Panc1 (cell line): ENCODE results near the gene RADIL. TPM values are rescaled to one million over a fixed set of nuclear protein-coding genes. Genes with fewer than 3 reads are reported as not detected.

Experiments
- ATAC-seq: fragments of 200-7000 bp; cut with Tn5 transposase; 2 replicates; pipeline ENCODE4 v1.9.1; 2020; ENCODE audit warnings: mild to moderate bottlenecking, moderate library complexity
- BruUV-seq: library from RNA; stranded (reverse); fragments of 400-500 nt; replicated peaks from 2 replicates; lab custom pipeline; 2021; lab: Mats Ljungman, UMichigan
- CTCF ChIA-PET: fragments of 300-600 bp; sonication (Branson Sonifier 250); formaldehyde crosslinking; loops from one replicate; lab custom pipeline; 2022; ENCODE audit warnings: antibody characterized with exemption; lab: Charles Lee
- POLR2A ChIA-PET: fragments of 300-600 bp; sonication (Branson Sonifier 250); formaldehyde crosslinking; loops from one replicate; lab custom pipeline; 2022; ENCODE audit warnings: antibody characterized with exemption; lab: Charles Lee
- DNase-seq: peaks from one replicate; pipeline ENCODE4 v3.0.0-alpha.2; 2010; ENCODE audit warnings: low read depth, low spot score
- H3K27ac ChIP-seq: 2 replicates; pipeline ENCODE4 v1.5.1; 2011; ENCODE audit warnings: mild to moderate bottlenecking, low read length, inconsistent platforms
- H3K27me3 ChIP-seq: fragments of 200-500 bp; sonication (Bioruptor generic); 2 replicates; pipeline ENCODE4 v1.6.0; 2014; ENCODE audit warnings: low read length, inconsistent platforms; ENCODE audit not compliant: control insufficient read depth, insufficient read depth
- H3K36me3 ChIP-seq: fragments of 200-500 bp; sonication (Bioruptor generic); 2 replicates; pipeline ENCODE4 v1.5.1; 2014; ENCODE audit warnings: inconsistent platforms, mild to moderate bottlenecking, low read length, moderate library complexity; ENCODE audit not compliant: control insufficient read depth, insufficient read depth
- H3K4me1 ChIP-seq: 2 replicates; pipeline ENCODE4 v1.5.1; 2011; ENCODE audit warnings: inconsistent platforms, mild to moderate bottlenecking, low read length, moderate library complexity; ENCODE audit not compliant: control insufficient read depth, insufficient read depth
- H3K4me3 ChIP-seq, 2 experiments: 2 replicates each; pipeline ENCODE4 v1.5.1; 2011 to 2012; ENCODE audit warnings: low read depth in 2 of 2, low read length in 2 of 2, mild to moderate bottlenecking in 2 of 2, inconsistent platforms in 1 of 2, moderate library complexity in 1 of 2
- H3K9me3 ChIP-seq: fragments of 200-500 bp; sonication (Bioruptor generic); 2 replicates; pipeline ENCODE4 v1.5.1; 2014; ENCODE audit warnings: low read depth, mild to moderate bottlenecking, inconsistent platforms, low read length, moderate library complexity; ENCODE audit not compliant: control insufficient read depth, insufficient read depth
- CTCF ChIP-seq: fragments of 450-650 bp; IDR thresholded peaks from 2 replicates; pipeline ENCODE4 v1.5.1; 2017; ENCODE audit warnings: mild to moderate bottlenecking
- POLR2AphosphoS5 ChIP-seq: IDR thresholded peaks from 2 replicates; pipeline ENCODE4 v1.6.1; 2012; ENCODE audit warnings: mild to moderate bottlenecking, low read depth, low read length, moderate library complexity
- REST ChIP-seq, 2 experiments: IDR thresholded peaks; 2 replicates each; pipeline ENCODE4 v1.6.1; 2011 to 2012; ENCODE audit warnings: low read depth in 2 of 2, control low read depth in 1 of 2, low read length in 1 of 2, mild to moderate bottlenecking in 1 of 2, moderate library complexity in 1 of 2; ENCODE audit not compliant: insufficient read depth in 1 of 2
- SIN3A ChIP-seq: IDR thresholded peaks from 2 replicates; pipeline ENCODE4 v1.6.1; 2012; ENCODE audit warnings: low read depth, mild to moderate bottlenecking, low read length, moderate library complexity, borderline replicate concordance; ENCODE audit not compliant: insufficient read depth
- TCF7L2 ChIP-seq: IDR thresholded peaks from 2 replicates; pipeline ENCODE4 v1.6.1; 2011; ENCODE audit warnings: mild to moderate bottlenecking, low read depth, low read length, inconsistent platforms
- in situ Hi-C: cut with HindIII; loops from 2 replicates; pipeline ENCODE4 v1.10.0; 2016; ENCODE audit warnings: low sequenced_read_pairs, low pct_unique_long_range_greater_than_20kb
- intact Hi-C: fragments of 100-400 bp; cut with micrococcal nuclease; formaldehyde crosslinking; loops from one replicate; pipeline ENCODE4 v1.10.0; 2022; ENCODE audit not compliant: unreplicated experiment
- total RNA-seq: library from RNA; stranded (reverse); gene quantifications from one replicate; pipeline ENCODE4 v1.2.1, GENCODE V29; 2021; ENCODE audit not compliant: unreplicated experiment

The RADIL gene
- total RNA-seq, 1 experiment from 2014 or later: 1.3 TPM

- ATAC-seq: no peak
- POLR2A ChIA-PET: no interaction called here
Measured at GRCh38 chr7:4838626-4839334, 44.7 kb downstream of the RADIL start.

More at GRCh38 chr7:4838626-4839334, 44.7 kb downstream of the RADIL start:
- no TSS peak for BruUV-seq
- DNase-seq: no peak
- intact Hi-C loops (no loop called here), in situ Hi-C loops (no loop called here)
- Histone ChIP-seq H3K27ac (no peak overlapping the region), H3K4me1 (0 out of 2 replicates have a peak, but pooled peaks cover 3% of the 10 kb centered on the region), H3K36me3 (no peaks in the 10 kb centered on the region), H3K27me3 (no peaks in the 10 kb centered on the region), H3K9me3 (no peaks in the 10 kb centered on the region), H3K4me3 (no peak overlapping the region)
- CTCF ChIA-PET: interaction anchor here (1.4 kb wide), 1 partner anchor 8 kb away, joined by 5 read pairs; no protein-coding TSS in a partner anchor
- TF ChIP-seq POLR2AphosphoS5 (no peak), TCF7L2 (no peak), REST (IDR thresholded peaks at IDR 0.05; ENCODE audit: insufficient read depth in 1 of 2, low read depth in 2 of 2, low read length in 1 of 2) (no peak), SIN3A (no peak), CTCF (no peak)
